GM12873 (cell line): ENCODE results near the gene FGF1.

Experiments used
- CTCF ChIP-seq: IDR thresholded peaks from 2 replicates; pipeline ENCODE4 v1.5.1; 2012; ENCODE audit warnings: low read depth, mild to moderate bottlenecking, moderate library complexity, low read length, control low read depth; ENCODE audit not compliant: insufficient read depth; ENCODE audit errors: missing control alignments

FGF1 gene

DNA sequence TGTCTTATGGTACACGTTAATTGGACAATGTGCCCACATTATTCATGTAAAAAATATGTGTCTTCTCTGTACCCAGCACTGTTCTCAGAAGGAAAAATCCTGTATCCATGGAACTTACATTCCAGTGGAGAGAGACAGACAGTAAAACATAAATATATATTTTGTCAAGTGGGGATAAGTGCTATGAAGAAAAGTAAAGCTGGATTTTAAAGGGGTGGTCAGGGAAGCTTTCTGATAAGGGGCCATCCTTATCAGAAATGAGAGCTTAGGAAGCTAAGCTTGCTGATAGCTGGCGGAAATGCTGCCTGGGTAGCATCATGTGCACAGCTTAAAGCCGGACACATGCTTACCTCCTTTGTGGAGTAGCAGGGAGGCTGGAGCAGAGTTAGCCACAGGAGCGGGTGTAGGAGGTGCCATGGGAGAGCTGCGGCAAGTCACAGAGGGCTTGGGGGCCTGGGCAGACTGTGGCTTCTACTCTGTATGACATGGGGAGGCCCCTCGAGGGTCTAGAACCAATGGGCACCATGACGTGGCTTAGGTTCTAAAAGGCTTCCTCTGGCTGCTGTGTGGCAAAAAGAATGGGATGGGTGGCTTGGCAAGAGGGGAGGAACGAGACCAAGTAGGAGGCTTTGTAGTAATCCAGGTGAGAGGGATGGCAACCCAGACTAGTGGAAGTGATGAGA lies 141.7 kb downstream of the FGF1 start:
- TF ChIP-seq CTCF = no peak

- TF ChIP-seq CTCF = no peak
Measured at GRCh38 chr5:142542906-142543305, 143.0 kb downstream of the FGF1 start.
